IMR-90 (cell line): ENCODE measurements around the gene ARHGAP15.

Experiments
- POLR2A ChIP-seq: IDR thresholded peaks from 2 replicates; pipeline ENCODE4 v1.6.1; 2012; ENCODE audit warnings: mild to moderate bottlenecking, low read depth, low read length
- SMC3 ChIP-seq: fragments of 150-350 bp; IDR thresholded peaks from 2 replicates; pipeline ENCODE4 v1.6.1; 2016; ENCODE audit warnings: low read depth, mild to moderate bottlenecking, antibody characterized with exemption, low read length, moderate library complexity
- TF ChIP-seq, protein P1 (sequence below): conservative IDR thresholded peaks from 2 replicates; pipeline ENCODE4 v1.5.1; 2012; ENCODE audit warnings: mild to moderate bottlenecking, low read depth, low read length, improper control_type of control experiment

DNA sequence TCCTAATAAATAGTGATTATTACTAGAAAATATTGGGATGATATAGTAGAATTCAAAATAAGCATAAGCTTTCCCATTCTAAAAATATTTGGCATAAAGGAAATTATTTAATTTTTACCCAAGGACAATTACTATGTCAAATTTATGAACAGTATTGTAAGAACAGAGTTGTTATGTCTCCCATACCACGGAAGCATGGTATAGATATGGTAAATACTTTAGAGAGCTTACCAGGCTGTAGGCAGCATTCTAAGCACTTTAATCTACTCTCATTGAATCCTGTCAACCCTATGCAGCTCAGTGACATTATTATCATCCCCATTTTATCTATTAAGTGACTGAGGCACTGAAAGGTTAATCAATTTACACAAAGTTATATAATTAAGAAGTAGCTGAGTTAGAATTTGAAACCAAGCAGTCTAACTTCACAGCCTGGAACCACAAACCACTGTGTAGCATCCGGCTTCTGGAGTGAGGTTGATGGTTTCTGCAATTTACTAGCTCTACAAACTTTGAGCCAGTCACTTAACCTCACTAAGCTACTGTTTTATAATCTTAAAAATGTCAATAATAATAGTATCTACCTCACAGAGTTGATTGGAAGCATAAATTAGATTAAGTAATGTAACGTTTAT is 323.7 kb downstream of the ARHGAP15 start:
- TF ChIP-seq SMC3: no peak
- TF ChIP-seq POLR2A: no peak
- TF ChIP-seq, protein P1, sequence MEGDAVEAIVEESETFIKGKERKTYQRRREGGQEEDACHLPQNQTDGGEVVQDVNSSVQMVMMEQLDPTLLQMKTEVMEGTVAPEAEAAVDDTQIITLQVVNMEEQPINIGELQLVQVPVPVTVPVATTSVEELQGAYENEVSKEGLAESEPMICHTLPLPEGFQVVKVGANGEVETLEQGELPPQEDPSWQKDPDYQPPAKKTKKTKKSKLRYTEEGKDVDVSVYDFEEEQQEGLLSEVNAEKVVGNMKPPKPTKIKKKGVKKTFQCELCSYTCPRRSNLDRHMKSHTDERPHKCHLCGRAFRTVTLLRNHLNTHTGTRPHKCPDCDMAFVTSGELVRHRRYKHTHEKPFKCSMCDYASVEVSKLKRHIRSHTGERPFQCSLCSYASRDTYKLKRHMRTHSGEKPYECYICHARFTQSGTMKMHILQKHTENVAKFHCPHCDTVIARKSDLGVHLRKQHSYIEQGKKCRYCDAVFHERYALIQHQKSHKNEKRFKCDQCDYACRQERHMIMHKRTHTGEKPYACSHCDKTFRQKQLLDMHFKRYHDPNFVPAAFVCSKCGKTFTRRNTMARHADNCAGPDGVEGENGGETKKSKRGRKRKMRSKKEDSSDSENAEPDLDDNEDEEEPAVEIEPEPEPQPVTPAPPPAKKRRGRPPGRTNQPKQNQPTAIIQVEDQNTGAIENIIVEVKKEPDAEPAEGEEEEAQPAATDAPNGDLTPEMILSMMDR: no peak
